Cortex of kidney (tissue), 1 donor: Measurements from ENCODE around the gene RPL27.

ENCODE experiments used
- DNase-seq: peaks from one replicate; lab custom pipeline; 2025; lab: John Stamatoyannopoulos, UW

The RPL27 gene

DNA sequence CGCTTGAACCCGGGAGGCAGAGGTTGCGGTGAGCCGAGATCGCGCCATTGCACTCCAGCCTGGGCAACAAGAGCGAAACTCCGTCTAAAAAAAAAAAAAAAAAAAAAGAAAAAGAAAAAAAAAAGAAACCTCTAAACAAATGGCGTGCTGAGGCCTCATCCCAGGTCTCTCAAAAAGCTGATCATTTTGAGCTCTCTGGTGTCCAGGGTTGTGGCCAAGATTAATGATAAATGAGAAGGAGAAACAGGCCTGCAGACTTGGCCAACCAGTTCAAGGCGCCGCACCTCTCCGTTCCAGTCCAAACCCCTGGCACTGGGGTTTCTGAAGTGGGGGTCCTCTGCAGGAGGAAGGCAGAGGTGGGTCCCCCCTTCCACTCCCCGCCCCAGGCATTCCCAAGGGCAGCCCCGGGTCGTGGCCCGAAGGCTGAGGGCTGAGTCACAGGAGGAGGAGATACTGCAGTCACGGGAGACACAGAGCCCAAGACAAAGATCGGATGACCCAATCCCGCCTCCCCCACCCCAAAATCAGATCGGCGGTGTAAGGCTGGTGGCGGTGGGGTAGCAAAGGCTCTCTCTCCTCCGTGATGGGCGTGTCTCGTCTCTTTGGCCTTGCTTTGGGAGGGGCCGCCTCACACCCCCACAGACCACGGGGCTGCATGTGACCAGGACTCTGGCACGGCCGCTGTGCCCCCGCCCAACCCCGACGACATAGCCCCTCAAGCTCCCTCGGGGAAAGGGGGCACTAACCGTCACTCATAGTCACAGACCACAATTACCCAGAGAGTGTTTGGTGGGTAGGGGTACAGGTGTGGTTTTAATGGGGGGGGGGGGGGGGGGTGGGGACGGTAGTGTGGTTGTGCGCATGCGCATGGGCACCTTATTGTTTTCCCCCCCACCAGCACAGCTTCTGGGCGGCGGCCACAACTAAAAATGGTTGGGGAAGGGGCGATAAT, 22.8 kb downstream of the RPL27 start:
- no peak for DNase-seq

DNA sequence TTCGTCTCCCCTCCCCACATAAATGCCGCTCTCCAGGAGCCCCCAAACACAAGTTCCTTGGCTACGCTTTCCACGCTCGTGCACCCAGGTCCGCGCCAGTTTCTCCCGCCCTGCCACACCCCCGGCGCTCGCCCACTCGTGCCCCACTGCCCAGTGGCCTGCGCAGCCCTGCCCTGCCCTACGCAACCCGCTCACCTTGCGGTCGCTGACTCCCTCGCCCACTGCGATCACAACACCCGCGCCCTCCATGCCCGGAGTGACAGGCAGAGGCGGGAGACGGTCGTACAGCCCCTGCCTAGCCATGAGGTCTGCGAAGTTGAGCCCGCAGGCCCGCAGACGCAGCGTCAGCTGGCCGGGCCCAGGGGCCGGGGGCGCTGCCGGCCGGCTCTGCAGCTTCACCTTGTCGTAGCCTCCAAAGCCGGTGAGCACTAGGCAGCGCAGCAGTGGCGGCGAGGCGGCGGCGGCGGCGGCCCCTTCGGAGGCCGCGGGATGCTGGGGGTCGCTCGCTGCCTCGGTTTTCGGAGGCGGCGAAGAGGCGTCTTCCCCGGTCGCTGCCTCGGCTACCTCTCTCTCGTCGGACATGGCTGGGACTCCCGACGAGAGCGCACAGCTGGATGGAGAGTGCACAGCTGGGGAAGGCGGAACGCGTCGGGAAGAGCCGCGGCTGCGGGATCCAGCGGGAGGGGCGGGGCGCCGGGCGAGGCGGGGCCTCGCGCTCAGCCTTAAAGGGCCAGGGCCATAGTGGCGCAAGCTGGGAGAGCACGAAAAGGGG, 23.7 kb downstream of the RPL27 start, which contains the start of gene VAT1:
Gene VAT1 (minus strand): TSS at position 645 of the 772 bp plus-strand sequence. CDS start 63 bp downstream, at position 582.
- no peak for DNase-seq

DNA sequence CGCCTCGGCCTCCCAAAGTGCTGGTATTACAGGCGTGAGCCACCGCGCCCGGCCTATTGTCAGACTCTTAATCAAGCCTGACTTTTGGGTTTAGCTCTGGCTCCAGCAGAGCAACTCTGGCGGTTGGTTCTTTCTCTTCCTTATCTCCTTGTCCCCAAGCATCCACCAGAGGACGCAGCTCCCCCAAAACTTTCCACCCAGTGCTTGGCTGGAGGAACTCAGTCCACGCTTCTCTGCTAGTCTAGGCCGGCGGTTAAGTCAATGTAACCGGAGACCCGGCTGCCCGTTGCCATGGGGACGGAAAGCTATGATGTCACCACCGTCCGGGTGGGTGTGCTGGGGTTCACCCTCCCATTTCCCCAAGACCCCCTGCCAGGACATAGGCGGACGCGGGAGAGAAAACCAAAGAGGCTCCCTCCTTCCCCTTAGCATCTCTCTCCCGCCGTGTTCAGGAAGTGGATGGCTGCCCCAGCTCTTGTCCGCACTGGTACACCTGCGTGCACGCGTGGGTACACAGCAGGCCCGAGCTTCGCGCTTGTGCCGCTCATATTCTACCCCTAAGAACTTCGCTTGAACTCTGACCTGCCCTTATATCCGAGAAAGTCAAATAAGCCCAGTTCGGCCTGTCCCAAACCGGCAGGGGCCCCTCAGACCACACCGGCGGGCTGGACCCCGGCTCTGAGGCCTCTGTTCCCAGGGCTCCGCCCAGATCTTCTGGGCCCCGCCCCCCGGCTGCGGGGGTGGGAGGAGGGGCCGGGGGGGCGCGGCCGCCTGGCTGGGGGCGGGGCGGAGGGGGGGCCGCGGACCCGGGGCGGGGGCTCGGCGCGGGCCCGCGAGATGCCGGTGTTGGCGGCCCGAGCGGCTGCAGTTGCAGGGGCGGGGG, 26.4 kb downstream of the RPL27 start, which contains the start of gene RND2:
Gene RND2 (plus strand): TSS at position 825 of the 883 bp plus-strand sequence. CDS start 117 bp downstream, outside the sequence.
- no peak for DNase-seq

DNA sequence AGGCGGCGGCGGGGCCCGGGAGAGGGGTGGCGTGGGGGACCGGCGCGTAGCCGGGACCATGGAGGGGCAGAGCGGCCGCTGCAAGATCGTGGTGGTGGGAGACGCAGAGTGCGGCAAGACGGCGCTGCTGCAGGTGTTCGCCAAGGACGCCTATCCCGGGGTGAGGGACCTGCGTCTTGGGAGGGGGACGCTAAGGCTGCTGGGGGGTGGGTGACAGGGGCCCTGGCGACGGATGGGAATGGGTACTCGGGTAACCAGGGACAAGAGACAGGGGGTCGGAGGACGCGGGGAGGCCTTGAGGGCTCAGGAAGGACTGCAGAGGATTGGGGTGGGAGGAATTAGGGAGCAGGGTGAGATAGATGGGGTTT, 27.1 kb downstream of the RPL27 start:
- DNase-seq = no peak

DNA sequence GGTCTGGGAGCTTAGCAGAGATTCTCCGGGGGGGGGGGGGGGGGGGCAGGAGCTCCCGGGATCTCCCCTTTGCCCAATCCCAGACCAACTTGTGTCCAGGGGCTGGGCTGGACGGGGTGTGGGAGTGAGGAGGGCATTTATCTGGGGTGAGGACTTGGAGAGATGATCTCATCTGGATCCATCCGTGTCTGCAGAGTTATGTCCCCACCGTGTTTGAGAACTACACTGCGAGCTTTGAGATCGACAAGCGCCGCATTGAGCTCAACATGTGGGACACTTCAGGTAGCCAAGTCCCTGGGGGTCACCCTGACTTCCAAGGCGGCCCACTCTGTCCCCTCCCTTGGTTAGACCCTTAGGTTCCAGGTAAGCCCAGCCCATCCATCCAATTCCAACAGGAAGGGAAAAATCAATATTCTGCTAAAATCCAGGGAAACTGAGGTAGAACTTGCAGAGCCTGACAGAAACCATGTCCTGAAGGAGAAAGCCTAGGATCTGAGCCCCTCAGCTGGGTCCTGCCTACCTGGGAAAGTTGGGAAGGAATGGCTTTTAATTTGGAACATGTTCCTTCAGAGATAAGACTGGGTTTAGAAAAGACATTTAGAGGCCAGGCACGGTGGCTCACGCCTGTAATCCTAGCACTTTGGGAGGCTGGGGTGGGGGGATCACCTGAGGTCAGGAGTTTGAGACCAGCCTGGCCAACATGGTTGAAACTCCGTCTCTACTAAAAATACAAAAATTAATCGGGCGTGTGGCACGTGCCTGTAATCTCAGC, 27.7 kb downstream of the RPL27 start:
- no peak for DNase-seq

DNA sequence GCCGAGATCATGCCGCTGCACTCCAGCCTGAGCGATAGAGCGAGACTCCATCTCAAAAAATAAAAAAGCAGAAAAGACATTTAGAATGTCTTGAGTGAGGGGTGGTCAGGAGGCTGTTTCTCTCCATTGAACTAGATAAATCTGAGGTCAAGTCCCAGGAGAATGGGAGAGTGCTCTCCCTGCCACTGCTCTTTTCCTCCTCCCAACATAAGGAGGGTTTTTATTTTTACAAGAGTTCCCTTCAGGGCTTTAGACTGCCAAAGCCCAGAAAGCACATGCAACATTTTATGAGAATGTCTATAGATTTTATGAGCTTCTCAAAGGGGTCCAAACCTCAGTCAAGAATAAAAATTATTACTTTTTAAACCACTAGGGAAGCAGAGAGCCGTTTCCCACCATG, 28.4 kb downstream of the RPL27 start:
- DNase-seq = no peak

DNA sequence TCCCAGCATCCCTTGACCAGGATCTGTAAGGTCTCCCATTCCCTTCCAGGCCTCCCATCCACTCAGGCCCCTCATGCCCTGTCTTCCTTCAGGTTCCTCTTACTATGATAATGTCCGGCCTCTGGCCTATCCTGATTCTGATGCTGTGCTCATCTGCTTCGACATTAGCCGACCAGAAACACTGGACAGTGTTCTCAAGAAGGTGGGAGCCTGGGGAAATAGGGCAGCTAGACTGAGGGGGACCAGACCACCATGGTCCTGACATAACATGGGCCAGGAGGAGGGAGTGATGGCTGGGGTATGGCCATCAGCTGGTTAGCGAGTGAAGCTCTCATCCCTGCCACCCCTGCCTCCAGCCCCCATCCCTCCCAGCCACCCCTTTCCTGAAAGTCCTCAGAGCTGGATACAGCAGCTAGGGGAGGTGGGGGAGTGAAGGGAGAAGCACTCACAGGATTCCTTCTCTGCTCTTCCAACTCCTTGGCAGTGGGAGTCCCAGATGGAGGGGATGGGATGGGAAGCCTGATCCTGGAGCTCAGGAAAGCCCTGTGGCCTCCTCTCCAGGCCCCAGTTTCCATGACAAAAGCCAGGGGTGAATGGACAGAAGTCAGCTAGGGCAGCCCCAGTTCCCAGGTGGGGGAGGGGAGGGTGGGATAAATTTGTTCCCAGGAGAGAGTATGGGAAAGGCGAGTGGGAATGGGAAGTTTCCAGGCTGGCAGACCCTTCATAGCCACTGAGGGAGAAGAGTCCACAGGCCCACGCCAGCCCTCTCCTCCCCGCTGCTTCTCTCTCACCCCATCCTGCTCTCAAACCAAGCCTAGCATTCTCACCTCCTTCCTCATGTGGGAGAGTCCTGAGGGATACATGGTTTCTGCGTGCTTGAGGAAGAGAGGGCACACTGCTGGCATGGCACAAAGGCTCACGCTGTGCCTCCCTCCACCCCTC, 29.1 kb downstream of the RPL27 start:
- no peak for DNase-seq

DNA sequence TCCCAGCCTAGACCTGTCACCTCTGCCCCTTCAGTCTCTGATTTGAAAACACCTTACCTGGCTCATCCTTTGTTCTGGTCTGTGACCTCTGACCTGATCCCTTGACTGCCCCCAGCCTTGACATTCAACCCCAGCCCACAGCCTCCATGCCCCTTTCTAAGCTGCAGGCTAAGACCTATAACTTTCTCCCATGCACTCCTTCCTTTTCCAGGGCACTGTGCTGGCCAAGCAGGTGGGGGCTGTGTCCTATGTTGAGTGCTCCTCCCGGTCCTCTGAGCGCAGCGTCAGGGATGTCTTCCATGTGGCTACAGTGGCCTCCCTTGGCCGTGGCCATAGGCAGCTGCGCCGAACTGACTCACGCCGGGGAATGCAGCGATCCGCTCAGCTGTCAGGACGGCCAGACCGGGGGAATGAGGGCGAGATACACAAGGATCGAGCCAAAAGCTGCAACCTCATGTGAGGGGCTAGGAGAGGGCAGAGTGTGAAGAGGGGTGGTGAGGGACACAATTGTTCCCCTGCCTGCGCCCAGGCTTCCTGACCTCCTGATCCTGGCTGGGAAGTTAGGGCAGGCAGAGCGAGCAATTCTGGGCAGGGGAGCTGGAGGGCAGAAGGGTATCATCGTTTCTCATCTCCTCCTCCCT, 30.1 kb downstream of the RPL27 start:
- DNase-seq = no peak

DNA sequence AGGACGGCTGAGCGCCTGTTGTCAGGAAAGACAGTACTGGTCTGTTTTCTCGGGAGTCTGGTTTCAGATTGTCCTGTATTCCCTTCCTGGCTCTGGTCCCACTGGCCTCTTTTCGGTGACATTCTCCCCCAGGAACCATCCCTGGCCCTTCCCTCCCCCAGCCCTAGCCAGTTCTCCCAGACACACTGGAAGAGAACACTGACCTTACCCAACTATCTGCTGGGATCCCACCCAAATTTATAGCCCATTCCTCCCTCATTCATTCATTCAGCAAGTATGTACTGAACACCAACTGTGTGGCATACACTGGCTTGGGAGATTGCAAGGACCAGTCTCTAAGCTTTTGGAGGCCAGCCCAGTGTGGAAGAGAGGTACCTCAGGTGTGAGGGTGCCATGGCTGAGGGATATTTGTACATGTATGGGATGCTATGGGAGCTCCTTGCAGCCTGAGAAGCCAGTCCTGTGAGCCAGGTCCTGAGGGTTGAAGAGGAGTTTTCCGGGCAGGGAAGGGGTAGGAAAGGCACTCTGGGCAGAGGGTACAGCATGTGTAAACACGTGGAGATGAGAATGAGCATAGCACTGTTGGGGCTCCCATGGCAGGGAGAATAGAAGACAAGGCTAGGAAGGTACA, 32.0 kb downstream of the RPL27 start:
- DNase-seq = no peak

DNA sequence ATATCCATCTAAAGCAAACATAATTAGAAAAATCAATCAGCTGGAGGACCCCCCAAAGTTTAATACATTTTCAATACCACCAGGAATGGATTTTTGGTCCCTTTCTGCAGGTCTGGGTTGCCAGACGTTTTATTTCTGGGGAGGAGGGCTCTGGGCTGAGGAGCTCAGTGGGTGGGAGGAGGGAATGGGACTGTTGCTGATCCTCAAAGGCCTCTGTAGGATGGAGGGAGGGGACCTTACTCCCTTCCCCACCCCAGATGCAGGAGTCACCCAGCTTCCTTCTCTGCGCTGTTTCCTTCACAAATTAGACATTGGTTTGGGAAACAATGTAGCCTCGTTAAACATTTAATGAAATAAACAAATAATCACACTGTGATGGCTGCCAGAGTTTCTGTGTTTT, 33.4 kb downstream of the RPL27 start:
- no peak for DNase-seq

DNA sequence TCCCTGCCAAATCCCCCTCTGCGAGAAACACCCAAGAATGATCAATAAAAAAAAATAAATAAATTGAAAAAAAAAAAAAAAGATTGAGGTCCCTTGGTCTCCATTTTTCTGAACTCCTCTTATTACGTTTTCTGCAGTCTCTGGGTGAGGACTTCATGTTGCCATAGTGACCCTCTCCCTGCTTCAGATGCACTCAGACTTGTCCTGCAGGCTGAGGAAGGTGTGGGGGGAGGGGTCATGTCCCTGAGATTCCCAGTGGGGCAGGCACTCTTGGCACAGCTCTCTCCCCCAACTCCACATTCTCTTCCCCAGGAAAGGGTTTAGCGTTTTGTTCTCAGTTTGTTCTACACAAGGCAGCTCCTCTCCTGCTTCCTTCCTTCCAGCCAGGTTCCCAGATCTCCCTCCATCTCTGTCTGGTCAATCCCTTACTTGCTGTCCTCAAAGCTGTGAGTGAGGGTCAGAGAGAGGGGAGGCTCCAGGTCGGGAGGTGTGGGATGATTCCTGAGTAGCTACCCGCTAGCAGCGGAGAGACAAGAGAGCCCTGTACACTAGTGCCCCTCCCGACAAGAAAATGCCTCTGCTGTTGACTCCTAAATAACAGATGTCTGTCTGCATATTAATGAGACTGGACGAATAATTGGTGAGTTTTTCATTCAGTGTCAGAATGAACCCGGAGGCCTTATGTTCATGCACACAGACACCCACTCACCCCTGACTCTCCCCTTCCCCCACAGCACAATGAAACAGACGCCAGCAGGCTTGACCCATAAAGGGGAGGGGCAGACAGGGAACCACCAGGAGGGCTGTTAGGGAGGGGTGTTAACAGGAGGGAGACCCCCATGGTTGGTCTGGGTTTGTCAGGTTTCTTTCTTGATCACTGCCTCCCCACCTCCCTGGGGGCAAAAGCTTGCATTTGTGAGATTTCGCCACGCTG, 36.0 kb downstream of the RPL27 start:
- no peak for DNase-seq

DNA sequence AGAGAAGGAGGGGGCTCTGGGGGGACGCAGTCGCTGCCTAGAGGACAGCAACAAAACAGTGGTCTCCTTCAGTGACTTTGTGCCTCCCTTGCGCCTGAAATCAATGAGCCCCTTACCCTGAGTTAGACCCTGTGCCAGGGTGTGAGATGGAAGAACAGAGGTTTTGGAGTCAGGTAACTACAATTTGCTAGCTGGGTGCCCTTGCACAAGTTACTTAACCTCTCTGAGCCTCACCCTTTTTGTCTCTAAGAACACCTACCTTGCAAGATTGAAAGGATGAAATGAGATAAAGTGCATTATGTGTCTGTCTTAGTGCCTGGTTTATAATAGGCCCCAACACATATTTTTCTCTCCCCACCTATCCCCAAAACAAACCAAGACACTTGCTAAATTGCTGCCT, 36.7 kb downstream of the RPL27 start:
- no peak for DNase-seq

DNA sequence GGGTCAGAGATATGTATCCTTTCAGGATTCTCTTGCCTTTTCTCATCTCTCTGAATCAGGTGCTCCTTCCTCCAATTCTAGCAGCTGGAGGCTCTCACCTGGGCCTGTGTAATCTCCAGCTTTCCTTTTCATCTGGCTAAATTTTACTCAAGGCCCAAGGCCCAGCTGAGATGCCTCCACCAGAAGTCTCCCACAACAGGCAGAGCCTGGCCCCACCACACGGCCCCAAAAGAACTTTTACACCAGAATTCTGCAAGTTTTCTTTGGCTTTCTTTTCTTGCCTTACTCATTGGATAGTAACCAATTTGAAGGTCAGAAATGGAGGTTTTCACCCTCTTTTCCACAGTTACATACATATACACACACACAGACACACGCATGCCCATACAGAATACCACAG, 41.4 kb downstream of the RPL27 start:
- no peak for DNase-seq

DNA sequence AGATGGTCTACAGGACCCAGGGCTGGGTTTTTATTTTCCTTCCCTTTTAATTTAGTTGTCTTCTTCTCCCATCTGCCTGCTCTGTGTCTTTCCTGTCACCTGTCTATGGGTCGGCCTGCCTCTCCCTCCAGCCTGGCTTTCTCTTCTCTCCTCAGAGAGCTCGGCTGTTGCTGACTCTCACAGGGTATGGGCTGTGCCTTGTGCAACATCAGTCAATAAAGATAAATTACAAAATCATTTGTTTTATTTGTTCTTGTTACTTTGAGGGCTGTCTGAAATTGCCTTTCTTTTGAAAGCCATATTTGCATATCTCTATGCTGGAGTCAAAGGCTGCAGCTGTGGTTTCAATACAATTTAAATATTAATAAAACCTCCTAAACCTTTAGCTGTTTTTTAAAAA, 42.4 kb downstream of the RPL27 start:
- no peak for DNase-seq

DNA sequence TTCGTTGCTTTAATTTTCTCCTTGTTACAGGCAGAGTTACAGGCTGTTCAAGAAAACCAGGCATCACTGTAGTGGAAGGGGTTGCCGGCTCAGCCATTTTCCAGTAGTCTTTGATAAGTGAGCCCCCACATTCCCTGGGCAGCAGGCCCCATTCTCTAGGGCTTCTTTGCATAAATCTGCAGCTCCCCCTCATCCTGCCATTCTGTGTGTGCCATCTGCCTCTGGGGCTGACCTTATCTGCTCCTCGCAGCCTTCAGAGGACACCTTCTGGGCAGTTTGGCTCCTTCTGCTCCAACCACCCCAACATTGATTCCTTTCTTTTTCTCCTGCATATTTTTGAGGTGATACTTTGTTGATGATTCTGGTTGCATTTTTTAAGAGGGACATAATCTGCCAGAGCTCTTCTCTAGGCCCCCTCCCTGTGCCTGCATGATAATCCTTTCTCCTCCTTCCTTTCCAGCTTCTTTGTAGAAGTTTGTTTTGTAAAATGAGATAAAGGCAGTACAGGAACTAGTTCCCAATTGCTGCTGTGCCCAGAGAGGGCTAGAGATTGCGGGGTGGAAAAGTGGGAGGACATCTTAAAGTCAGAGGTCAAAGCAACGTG, 43.9 kb downstream of the RPL27 start:
- DNase-seq = no peak

DNA sequence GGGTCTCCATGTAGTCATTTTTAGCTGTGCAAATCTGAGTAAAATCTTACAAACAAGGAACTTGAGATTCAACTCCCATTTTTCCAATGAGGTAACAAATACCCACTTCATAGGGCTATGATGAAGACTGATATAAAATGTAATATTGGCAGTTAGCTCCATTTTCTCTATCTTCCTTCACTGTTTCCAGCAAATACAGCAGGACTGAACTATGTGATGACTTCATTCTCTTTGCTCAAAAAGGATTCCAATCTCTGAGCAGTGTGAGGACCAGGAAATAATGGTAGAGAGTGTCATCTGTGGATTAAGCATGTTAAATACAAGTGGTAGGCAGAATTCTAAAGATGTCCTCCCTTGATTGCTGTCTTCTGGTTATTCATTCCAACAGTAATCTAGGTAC, 45.1 kb downstream of the RPL27 start:
- DNase-seq = no peak

DNA sequence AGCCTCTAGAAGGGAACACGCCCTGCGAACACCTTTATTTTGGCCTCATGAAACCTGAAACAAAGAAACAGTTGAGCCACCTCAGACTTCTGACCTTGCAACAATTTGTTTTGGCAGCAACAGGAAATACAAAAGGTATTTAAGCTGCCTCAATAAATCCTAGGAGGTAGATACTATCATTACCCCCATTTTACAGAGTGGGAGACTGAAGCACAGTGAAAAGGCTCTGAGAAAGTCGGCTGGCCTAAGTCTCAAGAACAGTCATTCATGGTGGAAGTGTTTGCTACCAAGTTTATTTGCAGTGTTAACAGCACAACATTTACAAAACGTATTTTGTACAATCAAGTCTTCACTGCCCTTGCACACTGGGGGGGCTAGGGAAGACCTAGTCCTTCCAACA, 45.8 kb downstream of the RPL27 start:
- no peak for DNase-seq

DNA sequence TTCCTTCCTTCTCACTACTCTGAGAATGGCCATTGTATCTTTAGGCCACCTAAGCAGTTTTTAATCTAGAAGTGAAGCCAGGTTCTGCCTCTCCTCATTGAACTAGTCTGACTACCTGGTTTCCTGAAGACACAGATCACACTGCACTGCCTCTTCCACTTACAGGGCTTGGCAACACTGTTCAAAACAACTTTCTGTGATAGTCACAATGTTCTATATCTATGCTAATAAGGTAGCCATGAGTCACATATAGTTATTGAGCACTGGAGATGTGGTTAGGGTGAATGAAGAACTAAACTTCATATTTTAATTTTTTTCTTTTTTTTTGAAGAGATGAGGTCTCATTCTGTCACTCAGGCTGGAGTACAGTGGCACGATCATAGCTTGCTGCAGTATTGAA, 53.8 kb downstream of the RPL27 start:
- DNase-seq = no peak
